Activated CD8-positive, alpha-beta T cell treated with anti-CD3 and anti-CD28 coated beads for 36 hours (primary cell): Measurements from ENCODE around the gene AOAH. TPM values are rescaled to one million over a fixed set of nuclear protein-coding genes. Genes with fewer than 3 reads are reported as not detected.
A peak's percentile ranks its signal among the peaks of the same experiment; 100 is the strongest.

Experiments used
- ATAC-seq: fragments of 200-7000 bp; cut with Tn5 transposase; one replicate; pipeline ENCODE4 v1.10.0; 2021; ENCODE audit warnings: mild to moderate bottlenecking, moderate library complexity
- CTCF ChIA-PET: fragments of 350-600 bp; sonication (Branson Sonifier 250); formaldehyde crosslinking; loops from one replicate; lab custom pipeline; 2021; ENCODE audit warnings: antibody characterized with exemption; lab: Charles Lee
- POLR2A ChIA-PET: fragments of 350-600 bp; sonication (Branson Sonifier 250); formaldehyde crosslinking; loops from one replicate; lab custom pipeline; 2021; ENCODE audit warnings: antibody characterized with exemption; lab: Charles Lee
- DNase-seq: peaks from one replicate; pipeline ENCODE4 v3.0.0-alpha.2; 2020
- H3K27ac Mint-ChIP-seq: one replicate; pipeline ENCODE4 v1.8.0; 2021; ENCODE audit warnings: mild to moderate bottlenecking, mixed read lengths
- H3K27me3 Mint-ChIP-seq: one replicate; pipeline ENCODE4 v1.8.0; 2021; ENCODE audit warnings: mixed read lengths
- H3K36me3 Mint-ChIP-seq: one replicate; pipeline ENCODE4 v1.8.0; 2021; ENCODE audit warnings: low read depth, mixed read lengths
- H3K4me1 Mint-ChIP-seq: one replicate; pipeline ENCODE4 v1.8.0; 2021; ENCODE audit warnings: low read depth, mixed read lengths
- H3K4me3 Mint-ChIP-seq: one replicate; pipeline ENCODE4 v1.8.0; 2021; ENCODE audit warnings: mild to moderate bottlenecking, moderate library complexity, mixed read lengths
- H3K9me3 Mint-ChIP-seq: one replicate; pipeline ENCODE4 v1.8.0; 2021; ENCODE audit warnings: mixed read lengths
- CTCF ChIP-seq: fragments of 200-600 bp; IDR thresholded peaks from one replicate; pipeline ENCODE4 v1.8.0; 2022; ENCODE audit warnings: antibody characterized with exemption, mild to moderate bottlenecking
- intact Hi-C: fragments of 100-400 bp; cut with micrococcal nuclease; formaldehyde crosslinking; loops from one replicate; pipeline ENCODE4 v1.10.0; 2022
- total RNA-seq, 2 experiments: library from RNA; stranded (reverse); gene quantifications; one replicate each; pipeline ENCODE4 v1.2.3, GENCODE V29; 2021

Gene AOAH
- total RNA-seq, 2 experiments from 2014 or later: 10.4 to 17.1 TPM

GRCh38 chr7:36600314-36600682 lies 124.0 kb downstream of the AOAH start:
- intact Hi-C loops: loop anchor here (5.0 kb wide), 1 partner anchor 67 kb away; no protein-coding TSS in a partner anchor
- Mint-ChIP-seq H3K9me3 (no peaks in the 10 kb centered on the region), H3K27ac (peak overlapping the region; percentile 79), H3K4me1 (peaks cover 65% of the 10 kb centered on the region), H3K4me3 (no peak overlapping the region), H3K36me3 (peaks cover 16% of the 10 kb centered on the region), H3K27me3 (no peaks in the 10 kb centered on the region)
- TF ChIP-seq CTCF: no peak
- CTCF ChIA-PET: interaction anchor here (1.0 kb wide), 1 partner anchor 70 kb away, joined by 4 read pairs; no protein-coding TSS in a partner anchor
- ATAC-seq (no peak), DNase-seq (no peak)
- POLR2A ChIA-PET: no interaction called here

- intact Hi-C loops: loop anchor here (5.0 kb wide), 1 partner anchor 68 kb away; no protein-coding TSS in a partner anchor
- Mint-ChIP-seq H3K36me3 (peaks cover 16% of the 10 kb centered on the region), H3K4me3 (no peak overlapping the region), H3K27ac (peak overlapping the region; percentile 79), H3K4me1 (peaks cover 59% of the 10 kb centered on the region), H3K27me3 (no peaks in the 10 kb centered on the region), H3K9me3 (no peaks in the 10 kb centered on the region)
- ATAC-seq: no peak
- no peak for DNase-seq
- POLR2A ChIA-PET: no interaction called here
- no peak for TF ChIP-seq CTCF
- CTCF ChIA-PET: interaction anchor here (1.0 kb wide), 1 partner anchor 71 kb away, joined by 4 read pairs; no protein-coding TSS in a partner anchor
Observed at GRCh38 chr7:36599645-36600313, 124.5 kb downstream of the AOAH start.

- Mint-ChIP-seq H3K36me3 (peaks cover 22% of the 10 kb centered on the region), H3K4me1 (peaks cover 52% of the 10 kb centered on the region), H3K4me3 (no peak overlapping the region), H3K27ac (peak overlapping the region; percentile 22), H3K9me3 (no peaks in the 10 kb centered on the region), H3K27me3 (no peaks in the 10 kb centered on the region)
- CTCF ChIA-PET: no interaction called here
- POLR2A ChIA-PET: no interaction called here
- no peak for DNase-seq
- intact Hi-C loops: no loop called here
- ATAC-seq: no peak
- TF ChIP-seq CTCF: no peak
Observed at GRCh38 chr7:36598054-36598674, 126.1 kb downstream of the AOAH start.

GRCh38 chr7:36597090-36597773 lies 127.1 kb downstream of the AOAH start:
- H3K4me1 Mint-ChIP-seq: peaks cover 42% of the 10 kb centered on the region
- ChIA-PET CTCF (no interaction called here), POLR2A (no interaction called here)
- no peaks in the 10 kb centered on the region for H3K9me3 Mint-ChIP-seq
- ATAC-seq (no peak), DNase-seq (no peak)
- TF ChIP-seq CTCF: no peak
- H3K36me3 Mint-ChIP-seq: peaks cover 24% of the 10 kb centered on the region
- H3K27me3 Mint-ChIP-seq: no peaks in the 10 kb centered on the region
- peak overlapping the region; percentile 21 for H3K27ac Mint-ChIP-seq
- no peak overlapping the region for H3K4me3 Mint-ChIP-seq
- intact Hi-C loops: no loop called here

GRCh38 chr7:36594445-36594844 lies 129.8 kb downstream of the AOAH start:
- DNase-seq (no peak), ATAC-seq (no peak)
- intact Hi-C loops: no loop called here
- Mint-ChIP-seq H3K4me1 (peaks cover 16% of the 10 kb centered on the region), H3K9me3 (no peaks in the 10 kb centered on the region), H3K27me3 (no peaks in the 10 kb centered on the region), H3K27ac (no peak overlapping the region), H3K4me3 (no peak overlapping the region), H3K36me3 (peaks cover 16% of the 10 kb centered on the region)
- POLR2A ChIA-PET: no interaction called here
- CTCF ChIA-PET: no interaction called here
- no peak for TF ChIP-seq CTCF
